Osteoblast (primary cell): ENCODE results near the gene CMTR1. TPM values are rescaled to one million over a fixed set of nuclear protein-coding genes. Genes with fewer than 3 reads are reported as not detected.

Experiments
- DNase-seq: peaks from one replicate; pipeline ENCODE4 v3.0.0; 2011; ENCODE audit warnings: low spot score, mixed read lengths; ENCODE audit not compliant: insufficient read length; ENCODE audit errors: missing footprints
- H2AFZ ChIP-seq: 2 replicates; pipeline ENCODE4 v1.6.0; 2011; ENCODE audit warnings: mild to moderate bottlenecking, low read length
- H3K27ac ChIP-seq: 2 replicates; pipeline ENCODE4 v1.5.1; 2011; ENCODE audit warnings: mild to moderate bottlenecking, low read depth, low read length, moderate library complexity
- H3K27me3 ChIP-seq: 2 replicates; pipeline ENCODE4 v1.6.0; 2012; ENCODE audit warnings: mild to moderate bottlenecking, control low read depth, inconsistent platforms, low read length, moderate library complexity; ENCODE audit not compliant: insufficient read depth
- H3K36me3 ChIP-seq: 2 replicates; pipeline ENCODE4 v1.5.1; 2011; ENCODE audit warnings: mild to moderate bottlenecking, low read length, control low read depth, moderate library complexity; ENCODE audit not compliant: insufficient read depth
- H3K4me1 ChIP-seq: 2 replicates; pipeline ENCODE4 v1.5.1; 2011; ENCODE audit warnings: mild to moderate bottlenecking, low read length, control low read depth, moderate library complexity; ENCODE audit not compliant: insufficient read depth
- H3K4me2 ChIP-seq: 2 replicates; pipeline ENCODE4 v1.6.0; 2011; ENCODE audit warnings: mild to moderate bottlenecking, low read length; ENCODE audit not compliant: insufficient read depth
- H3K4me3 ChIP-seq: fragments of 200-600 bp; sonication (generic); 3 replicates; pipeline ENCODE4 v1.5.1; 2012; ENCODE audit warnings: mild to moderate bottlenecking, low read length, inconsistent platforms; ENCODE audit not compliant: insufficient read depth
- H3K79me2 ChIP-seq: 2 replicates; pipeline ENCODE4 v1.6.0; 2012; ENCODE audit warnings: mild to moderate bottlenecking, low read length, control low read depth, inconsistent platforms; ENCODE audit not compliant: insufficient read depth
- H3K9me3 ChIP-seq: 2 replicates; pipeline ENCODE4 v1.5.1; 2011; ENCODE audit warnings: low read depth, low read length, control low read depth
- H4K20me1 ChIP-seq: 2 replicates; pipeline ENCODE4 v1.6.0; 2012; ENCODE audit warnings: mild to moderate bottlenecking, low read length, control low read depth; ENCODE audit not compliant: insufficient read depth
- total RNA-seq: library from RNA; depleted of rRNA; stranded (reverse); fragments of >200 nt; gene quantifications from 2 replicates; pipeline ENCODE4 v1.2.3, GENCODE V29; 2012
- TF ChIP-seq, protein P1 (sequence below): IDR thresholded peaks from 2 replicates; pipeline ENCODE4 v1.5.1; 2011; ENCODE audit warnings: mild to moderate bottlenecking, low read depth, low read length, moderate library complexity; ENCODE audit errors: extremely low read depth

CMTR1 gene
- total RNA-seq, 1 donor = 38.7 TPM

DNA sequence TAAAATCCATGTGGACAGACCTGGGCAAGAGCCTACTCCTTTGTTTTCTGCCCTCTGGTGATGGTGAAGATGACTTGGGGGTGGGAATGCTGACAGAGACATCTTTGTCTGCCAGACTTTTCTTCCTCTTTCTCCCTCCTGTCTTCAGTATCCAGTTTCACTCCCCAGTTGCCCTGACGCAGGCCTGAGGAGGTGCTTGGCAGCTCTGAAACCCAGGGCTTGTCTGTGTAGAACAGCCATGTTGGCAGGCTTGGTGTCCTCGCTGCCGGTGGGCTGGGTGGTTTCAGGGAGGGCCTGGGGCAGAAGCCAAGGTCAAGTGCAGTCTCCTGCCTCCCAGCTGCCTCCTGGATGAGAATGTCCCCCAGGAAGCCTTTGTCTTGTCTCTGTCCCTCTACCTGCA is 44.2 kb downstream of the CMTR1 start:
- H3K4me2 ChIP-seq = no peak overlapping the region
- no peak overlapping the region for H3K4me3 ChIP-seq
- H3K79me2 ChIP-seq = no peaks in the 10 kb centered on the region
- no peak for DNase-seq
- no peaks in the 10 kb centered on the region for H3K27me3 ChIP-seq
- no peaks in the 10 kb centered on the region for H3K4me1 ChIP-seq
- peaks cover 61% of the 10 kb centered on the region for H3K36me3 ChIP-seq
- no peaks in the 10 kb centered on the region for H3K9me3 ChIP-seq
- TF ChIP-seq, protein P1, sequence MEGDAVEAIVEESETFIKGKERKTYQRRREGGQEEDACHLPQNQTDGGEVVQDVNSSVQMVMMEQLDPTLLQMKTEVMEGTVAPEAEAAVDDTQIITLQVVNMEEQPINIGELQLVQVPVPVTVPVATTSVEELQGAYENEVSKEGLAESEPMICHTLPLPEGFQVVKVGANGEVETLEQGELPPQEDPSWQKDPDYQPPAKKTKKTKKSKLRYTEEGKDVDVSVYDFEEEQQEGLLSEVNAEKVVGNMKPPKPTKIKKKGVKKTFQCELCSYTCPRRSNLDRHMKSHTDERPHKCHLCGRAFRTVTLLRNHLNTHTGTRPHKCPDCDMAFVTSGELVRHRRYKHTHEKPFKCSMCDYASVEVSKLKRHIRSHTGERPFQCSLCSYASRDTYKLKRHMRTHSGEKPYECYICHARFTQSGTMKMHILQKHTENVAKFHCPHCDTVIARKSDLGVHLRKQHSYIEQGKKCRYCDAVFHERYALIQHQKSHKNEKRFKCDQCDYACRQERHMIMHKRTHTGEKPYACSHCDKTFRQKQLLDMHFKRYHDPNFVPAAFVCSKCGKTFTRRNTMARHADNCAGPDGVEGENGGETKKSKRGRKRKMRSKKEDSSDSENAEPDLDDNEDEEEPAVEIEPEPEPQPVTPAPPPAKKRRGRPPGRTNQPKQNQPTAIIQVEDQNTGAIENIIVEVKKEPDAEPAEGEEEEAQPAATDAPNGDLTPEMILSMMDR = no peak
- H2AFZ ChIP-seq = no peak overlapping the region
- H4K20me1 ChIP-seq = peaks cover under 1% of the 10 kb centered on the region
- H3K27ac ChIP-seq = no peak overlapping the region

DNA sequence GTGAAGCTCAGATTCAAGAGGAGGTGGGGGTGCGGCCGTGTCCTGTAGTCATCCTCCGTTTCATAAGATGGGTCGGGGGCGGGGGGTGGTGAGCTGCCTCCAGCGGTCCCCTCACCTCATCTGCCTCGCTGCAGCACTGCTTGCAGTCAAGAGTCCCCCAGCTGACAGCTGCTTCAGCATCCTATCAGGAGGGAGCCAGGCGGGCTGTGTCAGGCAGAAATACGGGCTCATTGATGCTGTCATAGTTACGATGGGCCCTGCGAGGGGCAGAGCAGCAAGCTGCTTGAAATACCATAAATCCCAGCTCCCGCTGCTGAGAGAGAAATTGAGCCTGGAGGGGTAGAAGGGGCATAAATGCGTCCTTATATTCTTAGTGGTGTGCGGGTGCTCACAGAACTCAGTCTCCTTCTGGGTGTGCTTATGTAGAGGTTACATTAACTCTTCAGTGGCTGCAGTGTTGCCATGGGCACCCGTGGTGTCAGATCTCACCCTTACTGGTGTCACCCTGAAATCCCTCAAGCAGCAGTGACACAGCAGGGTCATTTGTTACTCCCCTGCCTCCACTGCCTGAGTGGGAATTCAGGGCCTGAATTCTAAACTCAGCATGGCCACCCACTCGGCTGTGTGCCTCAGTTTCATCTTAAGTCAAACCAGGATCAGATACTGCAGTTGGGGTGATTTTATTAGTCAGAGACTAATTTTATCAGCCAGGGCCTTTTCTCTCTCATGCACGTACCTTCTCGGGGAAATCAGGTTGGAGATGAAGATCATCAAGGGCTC is 44.8 kb downstream of the CMTR1 start:
- DNase-seq = no peak
- Histone ChIP-seq H3K27ac (no peak overlapping the region), H3K4me2 (no peak overlapping the region), H3K9me3 (no peaks in the 10 kb centered on the region), H4K20me1 (no peaks in the 10 kb centered on the region), H2AFZ (no peak overlapping the region), H3K27me3 (no peaks in the 10 kb centered on the region), H3K36me3 (peaks cover 55% of the 10 kb centered on the region), H3K4me1 (no peaks in the 10 kb centered on the region), H3K4me3 (no peak overlapping the region), H3K79me2 (no peaks in the 10 kb centered on the region)
- TF ChIP-seq, protein P1 = no peak

DNA sequence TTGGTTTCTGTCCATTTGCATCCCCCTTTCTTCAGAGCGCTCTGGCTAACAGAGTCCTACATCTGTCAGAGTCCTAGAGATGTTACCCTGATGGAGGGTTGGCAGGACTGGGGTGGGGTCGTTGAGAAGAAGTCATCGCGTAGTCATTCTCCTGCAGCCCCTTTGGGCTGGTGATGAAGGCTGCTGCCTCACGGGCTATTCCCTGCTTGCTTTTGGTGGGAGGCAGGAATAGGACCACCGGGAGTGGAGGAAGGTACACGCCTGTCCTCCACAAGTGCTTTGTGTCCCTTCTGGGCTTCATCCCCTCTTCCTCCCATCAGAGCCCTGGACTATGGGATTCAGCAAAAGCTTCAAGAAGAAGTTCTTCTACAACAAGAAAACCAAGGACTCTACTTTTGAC is 45.8 kb downstream of the CMTR1 start:
- Histone ChIP-seq H3K36me3 (peaks cover 54% of the 10 kb centered on the region), H3K79me2 (no peaks in the 10 kb centered on the region), H3K4me1 (no peaks in the 10 kb centered on the region), H3K27ac (no peak overlapping the region), H2AFZ (no peak overlapping the region), H3K9me3 (no peaks in the 10 kb centered on the region), H3K27me3 (no peaks in the 10 kb centered on the region), H4K20me1 (no peaks in the 10 kb centered on the region), H3K4me2 (no peak overlapping the region), H3K4me3 (no peak overlapping the region)
- TF ChIP-seq, protein P1 = no peak
- no peak for DNase-seq

DNA sequence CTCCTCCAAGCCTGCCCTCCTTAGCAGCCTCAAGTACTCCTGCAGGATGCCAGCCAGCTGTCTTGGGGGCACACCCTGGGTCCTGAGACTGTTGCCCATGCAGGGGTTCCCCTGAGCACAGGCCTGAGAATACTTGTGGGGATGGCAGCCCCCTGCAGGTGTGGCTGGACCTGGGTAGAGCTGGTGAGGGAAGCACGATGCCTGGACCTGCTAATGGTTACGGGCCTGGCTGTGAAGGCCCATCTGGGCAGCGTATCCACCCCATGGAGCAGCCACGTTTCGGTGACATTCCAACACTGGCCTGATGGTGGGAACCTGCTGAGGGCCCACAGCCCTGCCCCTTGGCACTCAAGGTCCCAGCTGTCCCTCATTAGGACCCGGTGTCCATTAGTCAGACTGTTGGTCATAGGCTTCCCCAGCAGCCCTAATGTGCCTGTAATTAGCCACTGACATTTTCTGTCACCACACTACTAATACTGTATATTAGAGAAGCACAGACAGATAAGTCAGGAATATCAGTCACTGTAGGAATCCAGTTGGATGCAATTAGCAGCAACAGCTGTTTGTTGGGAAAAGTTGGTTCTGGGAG is 46.3 kb downstream of the CMTR1 start:
- TF ChIP-seq, protein P1 = no peak
- no peak for DNase-seq
- H3K9me3 ChIP-seq = no peaks in the 10 kb centered on the region
- H2AFZ ChIP-seq = no peak overlapping the region
- peaks cover 49% of the 10 kb centered on the region for H3K36me3 ChIP-seq
- H3K27ac ChIP-seq = no peak overlapping the region
- H3K4me3 ChIP-seq = no peak overlapping the region
- no peaks in the 10 kb centered on the region for H4K20me1 ChIP-seq
- H3K79me2 ChIP-seq = no peaks in the 10 kb centered on the region
- H3K4me1 ChIP-seq = no peaks in the 10 kb centered on the region
- no peak overlapping the region for H3K4me2 ChIP-seq
- no peaks in the 10 kb centered on the region for H3K27me3 ChIP-seq
